ENCODE data around the gene R3HDM4.

R3HDM4 gene

GRCh38 chr19:875265-875879 lies 37.6 kb downstream of the R3HDM4 start:
- no peak for DNase-seq (ENCODE audit: low spot score)

GRCh38 chr19:873561-874041 lies 39.4 kb downstream of the R3HDM4 start:
- DNase-seq (ENCODE audit: low spot score) = no peak

- peak; percentile 61 for DNase-seq (ENCODE audit: low spot score)
These were observed 39.9 kb downstream of the R3HDM4 start for GRCh38 chr19:873084-873483.

- DNase-seq (ENCODE audit: low spot score) = no peak
These were observed 40.6 kb downstream of the R3HDM4 start for GRCh38 chr19:872266-872951.

GRCh38 chr19:871446-872265 lies 41.4 kb downstream of the R3HDM4 start:
- DNase-seq (ENCODE audit: low spot score) = peak; percentile 65

- DNase-seq (ENCODE audit: low spot score) = peak; percentile 87
These were observed 42.0 kb downstream of the R3HDM4 start for GRCh38 chr19:870963-871401.

GRCh38 chr19:870314-870713 lies 42.7 kb downstream of the R3HDM4 start:
- no peak for DNase-seq (ENCODE audit: low spot score)

- DNase-seq (ENCODE audit: low spot score) = no peak
These were observed 43.5 kb downstream of the R3HDM4 start for GRCh38 chr19:869245-870177.

GRCh38 chr19:868458-869244 lies 44.4 kb downstream of the R3HDM4 start:
- no peak for DNase-seq (ENCODE audit: low spot score)

GRCh38 chr19:867855-868457 lies 45.1 kb downstream of the R3HDM4 start:
- DNase-seq (ENCODE audit: low spot score) = no peak

- no peak for DNase-seq (ENCODE audit: low spot score)
These were observed 45.7 kb downstream of the R3HDM4 start for GRCh38 chr19:867301-867793.

- no peak for DNase-seq (ENCODE audit: low spot score)
These were observed 46.2 kb downstream of the R3HDM4 start for GRCh38 chr19:866769-867300.

GRCh38 chr19:863315-863620 lies 49.8 kb downstream of the R3HDM4 start:
- no peak for DNase-seq (ENCODE audit: low spot score)

- no peak for DNase-seq (ENCODE audit: low spot score)
These were observed 50.3 kb downstream of the R3HDM4 start for GRCh38 chr19:862581-863314.

GRCh38 chr19:861756-862580 lies 51.1 kb downstream of the R3HDM4 start:
- peak; percentile 82 for DNase-seq (ENCODE audit: low spot score)

- no peak for DNase-seq (ENCODE audit: low spot score)
These were observed 51.8 kb downstream of the R3HDM4 start for GRCh38 chr19:861141-861755.

GRCh38 chr19:858868-859843 lies 53.9 kb downstream of the R3HDM4 start, which contains the start of gene CFD:
TSS of gene CFD (plus strand) at chr19:859664. CDS start at chr19:859690, 26 bp downstream.
- DNase-seq (ENCODE audit: low spot score) = no peak

Measured in D341Med (cell line).